UCSD-AML1 (cell line): Measurements from ENCODE around the gene SS18L1.

ENCODE experiments used
- DNase-seq: peaks from one replicate; lab custom pipeline; 2025; ENCODE audit not compliant: unreplicated experiment; lab: John Stamatoyannopoulos, UW

Gene SS18L1

DNA sequence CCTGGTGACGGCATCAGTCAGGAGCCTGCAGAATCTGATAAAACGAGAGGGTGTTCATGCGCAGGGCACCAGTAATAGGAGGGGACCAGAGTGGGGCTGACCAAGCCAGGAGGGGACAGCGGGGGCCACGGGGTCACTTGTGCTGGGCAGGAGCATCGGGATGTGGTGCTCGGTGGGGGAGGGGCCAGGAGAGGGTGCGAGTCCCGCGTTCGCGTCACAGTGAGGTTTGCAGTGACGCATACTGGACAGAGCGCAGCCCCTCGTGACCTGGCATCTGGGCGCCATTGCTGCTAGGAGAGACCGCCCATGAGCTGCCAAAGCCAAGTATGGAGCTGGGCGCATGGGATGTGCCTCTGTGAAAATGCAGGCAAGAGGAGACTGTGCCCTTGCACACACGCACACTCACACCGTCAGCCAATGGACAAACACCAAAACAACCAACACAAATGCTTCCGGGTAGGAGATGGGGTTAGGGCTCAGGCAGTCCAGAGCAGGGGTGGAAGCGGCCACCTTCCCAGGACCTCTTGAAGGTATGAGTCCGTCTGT is 25.4 kb downstream of the SS18L1 start:
- no peak for DNase-seq

DNA sequence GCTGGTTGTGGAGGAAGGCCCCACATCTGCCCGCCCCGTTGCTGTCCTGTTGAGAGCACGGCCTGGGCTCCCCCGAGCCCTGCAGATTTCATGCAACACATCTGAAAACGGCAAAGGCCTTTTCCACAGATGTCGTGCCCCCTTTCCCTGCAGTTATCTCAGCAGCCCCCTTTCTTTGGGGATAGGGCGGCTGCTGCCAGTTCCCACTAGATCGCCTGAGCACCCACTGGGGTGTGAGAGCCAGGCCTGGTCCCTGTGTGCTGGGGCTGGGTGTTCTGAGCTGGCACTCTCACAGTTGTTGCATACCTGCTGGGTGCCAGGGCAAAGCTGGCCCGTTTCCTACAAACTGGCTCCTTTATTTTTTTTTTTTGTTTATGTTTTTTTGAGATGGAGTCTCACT is 27.0 kb downstream of the SS18L1 start:
- DNase-seq, result no peak

DNA sequence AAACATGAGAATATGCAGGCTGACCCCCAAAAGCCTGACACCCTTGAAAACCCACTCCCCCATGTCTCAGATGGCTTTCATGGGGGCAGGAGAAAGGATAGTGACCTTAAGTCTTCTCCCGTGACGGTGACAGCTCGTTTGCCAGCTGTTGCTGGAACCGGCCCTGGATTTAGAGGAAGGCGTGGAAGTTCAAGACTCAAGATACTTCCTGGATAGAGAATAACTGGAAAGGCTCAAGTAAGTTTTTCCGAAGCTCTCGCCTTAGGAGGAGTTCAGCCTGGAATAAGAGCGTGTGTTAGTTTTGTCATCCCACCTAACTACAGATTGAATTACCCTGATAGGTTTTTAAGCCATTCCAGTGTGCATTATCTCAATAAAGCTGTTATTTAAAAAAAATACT is 27.7 kb downstream of the SS18L1 start:
- DNase-seq, result no peak

DNA sequence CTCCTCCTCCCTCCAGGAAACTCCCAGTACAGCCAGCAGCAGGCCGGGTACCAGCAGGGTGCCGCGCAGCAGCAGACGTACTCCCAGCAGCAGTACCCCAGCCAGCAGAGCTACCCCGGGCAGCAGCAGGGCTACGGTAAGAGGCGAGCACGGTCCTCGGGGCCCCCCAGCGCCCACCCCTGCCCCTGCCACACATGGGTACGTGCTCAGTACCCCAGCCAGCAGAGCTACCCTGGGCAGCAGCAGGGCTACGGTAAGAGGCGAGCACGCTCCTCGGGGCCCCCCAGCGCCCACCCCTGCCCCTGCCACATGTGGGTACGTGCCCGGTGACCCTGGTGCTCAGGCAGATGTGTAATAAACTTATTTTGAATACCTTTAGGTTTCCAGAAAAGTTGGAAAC is 29.1 kb downstream of the SS18L1 start:
- no peak for DNase-seq

DNA sequence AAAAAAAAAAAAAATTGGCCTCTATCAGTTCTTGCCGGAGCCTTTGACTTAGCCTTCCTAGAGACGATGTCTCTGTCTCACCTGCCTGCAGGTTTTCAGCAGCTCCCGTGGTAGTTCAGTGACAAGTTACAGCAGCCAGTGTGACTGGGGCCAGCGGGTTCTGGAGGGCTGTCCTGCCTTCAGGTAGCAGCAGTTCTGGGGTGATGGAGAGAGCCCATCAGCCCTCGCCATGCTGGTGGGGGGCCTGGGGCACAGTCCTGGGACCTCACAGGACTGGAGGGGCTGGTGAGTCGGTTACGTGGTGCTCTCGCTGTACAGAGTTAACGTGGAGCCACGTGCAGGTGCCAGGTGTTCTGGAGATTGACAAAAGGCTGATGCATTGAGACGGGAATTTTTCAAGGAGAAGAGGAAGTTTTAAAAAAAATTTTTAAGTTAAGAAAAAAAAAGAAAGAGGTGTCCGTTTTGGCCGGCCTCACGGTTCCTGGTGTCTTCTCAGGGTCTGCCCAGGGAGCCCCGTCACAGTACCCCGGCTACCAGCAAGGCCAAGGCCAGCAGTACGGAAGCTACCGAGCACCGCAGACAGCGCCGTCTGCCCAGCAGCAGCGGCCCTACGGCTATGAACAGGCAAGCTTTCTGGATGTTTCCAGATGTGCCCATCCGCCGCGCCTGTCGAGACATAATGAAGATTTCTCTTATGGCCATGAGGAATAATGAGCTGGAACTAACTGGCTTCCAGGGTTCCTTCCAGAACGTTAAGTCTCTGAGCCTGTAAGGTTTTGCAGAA is 30.6 kb downstream of the SS18L1 start:
- DNase-seq, result no peak

DNA sequence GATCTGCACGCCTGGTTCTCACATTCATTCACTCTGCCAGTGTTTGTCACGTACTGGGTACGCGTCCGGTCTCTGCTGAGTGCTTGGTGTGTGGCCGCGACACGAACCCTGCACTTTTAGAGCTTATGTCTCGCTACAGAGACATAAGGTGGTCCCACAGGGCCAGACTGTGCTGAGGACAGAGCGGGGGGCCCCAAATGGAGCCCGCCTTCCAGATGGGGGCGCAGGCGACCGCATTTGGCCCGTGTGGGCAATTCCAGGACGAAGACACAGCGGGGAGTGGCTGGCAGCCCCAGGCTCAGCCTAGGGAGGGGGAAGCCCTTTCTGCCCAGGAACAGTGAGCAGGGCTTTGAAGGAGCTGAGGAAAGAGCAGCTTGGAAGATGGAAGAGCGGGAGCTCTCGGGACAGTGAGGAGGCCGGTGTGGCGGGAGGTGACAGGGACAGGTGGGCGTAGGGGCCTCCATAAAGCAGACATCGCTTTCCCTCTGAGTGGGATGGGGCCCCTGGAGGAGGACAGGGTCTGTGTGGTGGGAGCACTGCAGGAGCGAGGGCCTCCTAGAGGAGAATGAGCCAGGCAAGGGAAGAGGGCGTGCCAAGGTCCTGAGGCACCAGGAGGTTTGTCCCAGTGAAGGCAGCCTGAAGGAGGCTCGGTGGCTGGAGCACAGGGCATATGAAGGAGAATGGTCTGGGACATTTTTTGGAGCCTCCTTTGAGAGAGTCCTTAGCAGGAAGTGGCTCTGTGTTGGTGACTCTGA is 31.5 kb downstream of the SS18L1 start:
- no peak for DNase-seq

DNA sequence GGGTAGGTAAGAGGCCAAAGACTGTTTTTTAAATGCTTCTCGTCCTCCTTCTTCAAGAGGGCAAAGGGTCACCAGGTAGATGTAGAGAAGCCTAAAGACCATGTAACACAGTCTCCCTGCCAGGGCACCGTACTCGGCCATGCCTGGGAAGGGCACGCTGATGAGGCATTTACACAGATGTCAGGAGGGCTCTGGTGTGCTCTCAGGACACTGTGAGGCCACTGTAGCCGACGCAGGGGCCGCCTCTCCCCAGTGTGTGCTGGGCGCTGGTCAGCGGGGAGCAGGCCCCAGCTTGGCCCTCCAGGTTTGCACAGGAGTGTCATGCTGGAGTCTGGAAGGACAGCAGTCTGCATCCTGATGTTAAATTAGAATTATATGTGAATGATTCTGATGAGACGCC is 32.1 kb downstream of the SS18L1 start:
- no peak for DNase-seq

DNA sequence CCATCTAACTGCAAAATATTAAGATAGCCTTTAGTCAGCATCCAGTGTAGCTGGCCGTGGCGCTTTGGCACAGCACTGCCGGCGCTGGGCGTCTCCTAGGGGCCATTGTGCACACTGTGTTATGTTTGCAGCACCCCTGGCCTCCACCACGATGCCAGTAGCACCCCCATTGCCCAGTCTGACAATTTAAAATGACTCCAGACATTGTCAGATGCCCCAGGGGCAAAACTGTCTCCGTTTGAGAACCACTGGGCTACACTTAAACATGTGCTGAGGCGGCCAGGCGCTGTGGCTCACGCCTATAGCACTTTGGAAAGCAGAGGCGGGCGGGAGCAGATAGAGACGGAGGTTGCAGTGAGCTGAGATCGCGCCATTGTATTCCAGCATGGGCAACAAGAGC is 33.3 kb downstream of the SS18L1 start:
- no peak for DNase-seq

DNA sequence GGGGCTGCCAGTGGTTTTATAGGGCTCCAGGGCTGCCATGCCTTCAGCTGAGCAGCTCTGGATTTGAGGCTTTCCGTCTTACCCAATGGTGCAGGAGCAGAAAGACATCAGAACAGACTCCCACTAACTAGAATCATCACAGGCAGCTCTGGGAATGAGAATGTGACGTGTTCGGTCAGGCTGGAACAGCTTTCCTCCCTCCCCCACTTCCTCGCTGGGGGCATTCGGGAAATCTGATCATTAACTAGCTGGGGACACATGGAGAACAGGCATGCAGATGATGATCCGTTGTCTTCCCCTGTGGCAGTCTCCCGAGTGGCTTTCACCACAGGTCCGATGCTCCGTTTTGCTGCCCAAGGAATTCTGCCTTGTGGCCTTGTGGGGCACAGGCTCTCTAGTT is 33.7 kb downstream of the SS18L1 start:
- DNase-seq, result no peak

DNA sequence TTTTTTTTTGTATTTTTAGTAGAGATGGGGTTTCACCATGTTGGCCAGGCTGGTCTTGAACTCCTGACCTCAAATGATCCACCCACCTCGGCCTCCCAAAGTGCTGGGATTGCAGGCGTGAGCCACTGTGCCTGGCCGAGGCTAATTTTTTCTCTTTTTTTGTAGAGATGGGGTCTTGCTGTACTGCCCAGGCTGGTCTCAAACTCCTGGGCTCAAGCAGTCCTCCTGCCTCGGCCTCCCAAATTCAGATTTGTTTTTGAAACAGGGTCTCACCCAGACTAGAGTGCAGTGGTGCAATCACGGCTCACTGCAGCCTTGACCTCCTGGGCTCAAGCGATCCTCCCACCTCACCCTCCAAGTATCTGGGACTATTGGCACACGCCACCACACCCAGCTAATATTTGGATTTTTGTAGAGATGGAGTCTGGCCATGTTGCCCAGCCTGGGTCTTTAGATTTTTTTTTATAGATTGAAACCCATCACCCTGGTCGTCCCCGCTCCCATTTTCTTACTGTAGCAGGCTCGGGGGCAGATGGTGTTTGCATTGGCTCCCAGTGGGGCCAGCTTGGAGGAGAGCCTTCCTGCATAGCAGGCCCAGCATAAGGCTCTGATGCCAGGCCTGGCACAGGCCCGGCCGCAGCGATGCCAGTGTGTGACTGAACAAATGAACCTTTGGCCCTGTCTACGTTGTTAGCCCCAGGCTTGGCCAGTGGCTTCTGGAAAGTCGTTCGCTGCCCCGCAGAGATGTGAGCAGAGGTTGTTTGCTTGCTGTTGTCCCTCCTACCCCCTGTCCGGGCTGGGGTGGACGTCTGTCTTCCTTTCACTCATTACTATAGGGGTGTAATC is 35.0 kb downstream of the SS18L1 start:
- DNase-seq, result no peak

DNA sequence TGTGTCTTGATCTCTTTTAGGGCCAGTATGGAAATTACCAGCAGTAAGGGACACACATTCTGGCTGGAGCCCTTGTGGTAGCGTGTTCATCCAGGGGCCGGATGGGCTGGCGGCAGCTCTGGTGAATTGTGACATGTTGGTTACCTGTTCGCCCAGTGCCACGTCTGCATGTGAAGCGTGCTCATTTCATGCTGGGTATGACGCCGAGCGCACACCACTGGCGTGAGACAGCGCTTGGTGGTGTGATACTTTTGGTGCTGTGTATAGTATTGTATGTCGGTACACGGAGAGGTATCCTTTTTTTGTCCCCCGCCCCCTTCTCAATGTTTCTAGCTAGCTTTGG is 35.6 kb downstream of the SS18L1 start:
- no peak for DNase-seq

DNA sequence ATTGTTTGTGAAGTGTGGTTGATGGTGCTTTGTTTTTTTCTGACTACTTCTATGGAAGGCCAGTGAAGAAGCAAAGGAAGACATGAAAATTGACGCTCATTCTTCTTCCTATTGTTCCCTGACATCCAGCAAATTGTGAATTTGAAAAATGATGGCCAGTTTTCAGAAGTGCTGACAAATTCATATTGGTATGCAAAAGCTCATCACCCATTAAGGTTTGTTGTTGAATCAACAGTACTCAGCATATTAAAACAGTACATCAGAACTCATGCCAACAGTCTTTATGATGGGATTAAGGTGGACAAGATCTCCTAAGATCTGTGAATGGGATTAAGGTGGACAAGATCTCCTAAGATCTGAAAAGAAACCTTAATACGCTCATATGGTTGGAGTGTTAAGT is 38.2 kb downstream of the SS18L1 start:
- no peak for DNase-seq

DNA sequence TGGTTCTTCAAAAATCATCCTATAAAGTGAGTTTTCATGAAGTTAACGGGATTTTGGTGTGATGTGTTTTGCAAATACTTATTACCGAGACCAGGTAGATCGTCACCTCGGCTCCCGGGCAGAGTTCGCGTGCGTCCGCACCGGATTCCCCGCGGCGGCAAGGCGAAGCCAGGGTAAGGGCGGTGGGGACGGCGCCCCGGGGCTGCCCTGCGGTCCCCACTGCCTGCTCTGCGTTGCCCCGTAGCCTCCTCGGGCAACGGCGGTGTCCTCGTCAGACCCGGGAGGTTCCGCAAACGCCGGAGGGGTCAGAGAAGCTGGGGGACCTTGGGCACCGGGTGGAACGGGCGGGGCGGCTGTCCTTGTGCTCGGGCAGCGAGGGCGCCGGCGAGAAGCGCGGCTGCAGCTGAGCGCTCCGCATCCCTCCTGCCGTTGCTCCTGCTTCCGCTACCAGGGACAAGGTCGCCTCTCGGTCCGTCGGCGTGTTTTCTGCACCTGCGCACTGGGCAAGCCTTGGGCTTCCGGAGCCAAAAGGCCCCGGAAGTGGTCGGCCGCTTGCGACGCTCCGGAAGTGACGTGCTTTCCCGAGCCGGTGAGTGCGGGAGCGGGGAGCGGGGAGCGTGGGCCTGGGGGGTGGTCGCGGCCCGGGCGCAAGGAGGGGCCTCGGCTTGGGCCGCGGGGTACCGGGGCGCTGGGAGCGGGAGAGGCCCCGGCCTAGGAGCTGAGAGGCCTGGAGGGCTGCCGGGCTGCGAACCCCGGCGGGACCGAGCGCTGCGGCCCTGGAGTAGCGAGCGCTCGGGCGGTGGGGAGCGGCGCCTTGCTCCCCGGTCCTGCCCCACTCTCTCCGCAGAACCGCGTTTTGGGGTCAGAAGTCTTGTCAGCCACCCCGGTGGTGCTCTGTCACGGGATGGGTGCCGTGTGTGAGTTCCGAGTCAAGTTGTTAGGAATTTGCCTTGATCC is 39.2 kb downstream of the SS18L1 start, which contains the start of gene MTG2:
Gene MTG2 (plus strand): TSS at position 560 of the 957 bp plus-strand sequence. CDS start 10,393 bp downstream, outside the sequence.
- DNase-seq, result peak; percentile 96

DNA sequence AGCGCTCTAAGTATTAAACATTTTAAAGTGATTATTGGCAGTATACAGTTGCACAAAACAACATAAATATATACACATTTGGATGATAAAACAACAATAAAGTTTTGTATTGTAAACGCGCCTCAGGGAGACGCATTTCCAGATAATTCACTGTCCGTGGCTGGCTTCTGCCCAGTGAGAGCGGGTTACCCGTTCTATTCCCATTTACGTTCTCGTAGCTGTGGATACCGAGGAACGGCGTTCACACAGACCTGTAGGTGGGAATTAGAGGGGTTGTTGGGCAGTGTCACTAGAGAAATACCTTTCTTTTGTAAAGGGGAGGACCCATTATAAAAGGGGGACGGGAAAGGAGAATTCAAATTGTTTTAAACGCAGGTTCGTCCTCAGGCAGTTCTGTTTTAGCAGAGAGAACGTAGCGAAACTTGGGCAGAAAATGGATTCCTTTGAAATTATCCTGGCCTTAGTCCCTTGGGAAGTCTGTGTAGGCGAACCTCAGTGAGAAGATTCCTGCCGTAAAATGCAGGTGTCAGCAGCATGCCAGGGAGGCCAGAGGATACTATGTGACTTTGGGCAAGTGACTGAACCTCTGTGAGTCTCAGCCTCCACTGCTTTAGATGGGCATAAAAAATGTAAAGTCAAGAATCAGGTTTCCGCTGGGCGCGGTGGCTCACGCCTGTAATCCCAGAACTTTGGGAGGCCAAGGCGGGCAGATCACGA is 40.0 kb downstream of the SS18L1 start:
- DNase-seq, result no peak

DNA sequence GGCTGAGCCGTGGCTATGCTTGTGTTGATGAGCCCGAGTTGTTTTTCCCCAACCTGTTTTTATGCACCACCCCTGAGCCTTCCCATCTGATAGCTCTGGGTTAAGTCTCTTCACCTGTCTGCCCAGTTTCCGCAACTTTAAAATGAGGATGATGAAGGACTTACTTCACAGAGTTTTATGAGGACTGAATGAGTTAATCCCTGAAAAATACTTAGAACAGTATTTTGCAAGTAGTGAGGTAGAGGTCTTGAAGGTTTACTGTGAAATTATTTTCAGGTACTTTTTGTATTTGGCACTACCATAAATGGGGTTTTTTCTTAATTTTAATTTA is 42.5 kb downstream of the SS18L1 start:
- DNase-seq, result no peak

DNA sequence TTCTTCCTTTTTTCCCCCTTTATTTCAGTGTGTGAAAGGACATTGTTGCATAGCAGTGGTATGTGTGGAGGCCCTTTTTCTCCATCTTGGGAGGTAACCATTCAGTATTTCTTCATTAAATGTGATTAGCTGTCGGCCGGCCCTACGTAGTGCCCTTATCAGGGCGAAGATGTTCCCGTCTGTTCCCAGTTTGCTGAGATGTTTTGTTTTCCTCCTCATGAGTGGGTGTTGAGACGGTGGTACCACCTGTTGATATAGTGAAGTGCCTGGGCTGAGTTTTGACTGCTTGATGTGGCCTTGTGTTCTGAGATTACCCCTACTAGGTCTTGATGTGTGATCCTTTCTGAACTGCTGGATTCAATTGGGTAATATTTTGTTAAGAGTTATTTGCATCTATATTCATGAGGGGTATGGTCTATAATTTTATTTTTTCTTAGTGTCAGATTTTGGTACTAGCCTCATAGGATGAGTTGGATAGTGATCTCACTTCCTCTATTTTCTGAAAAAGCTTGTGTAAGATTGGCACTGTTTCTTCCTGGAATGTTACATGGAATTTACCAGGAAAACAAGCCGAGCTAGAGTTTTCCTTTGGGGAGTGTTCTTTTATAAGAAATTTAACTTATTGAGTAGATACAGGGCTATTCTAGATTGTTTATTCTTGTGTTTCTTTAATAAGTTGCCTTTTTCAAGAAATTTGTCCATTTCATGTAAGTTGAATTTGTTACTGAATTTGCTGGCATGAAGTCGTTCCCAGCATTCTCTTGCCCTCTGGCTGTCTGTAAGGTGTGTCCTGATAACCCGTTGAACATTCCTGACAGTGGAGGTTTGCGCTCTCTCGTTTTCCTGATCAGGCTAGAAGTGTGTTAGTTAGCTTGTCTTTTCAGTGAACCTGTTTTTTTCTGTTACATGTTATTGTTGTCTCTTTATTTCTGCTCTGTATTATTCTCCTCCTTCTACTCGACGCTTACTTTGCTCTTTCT is 43.6 kb downstream of the SS18L1 start:
- DNase-seq, result no peak

DNA sequence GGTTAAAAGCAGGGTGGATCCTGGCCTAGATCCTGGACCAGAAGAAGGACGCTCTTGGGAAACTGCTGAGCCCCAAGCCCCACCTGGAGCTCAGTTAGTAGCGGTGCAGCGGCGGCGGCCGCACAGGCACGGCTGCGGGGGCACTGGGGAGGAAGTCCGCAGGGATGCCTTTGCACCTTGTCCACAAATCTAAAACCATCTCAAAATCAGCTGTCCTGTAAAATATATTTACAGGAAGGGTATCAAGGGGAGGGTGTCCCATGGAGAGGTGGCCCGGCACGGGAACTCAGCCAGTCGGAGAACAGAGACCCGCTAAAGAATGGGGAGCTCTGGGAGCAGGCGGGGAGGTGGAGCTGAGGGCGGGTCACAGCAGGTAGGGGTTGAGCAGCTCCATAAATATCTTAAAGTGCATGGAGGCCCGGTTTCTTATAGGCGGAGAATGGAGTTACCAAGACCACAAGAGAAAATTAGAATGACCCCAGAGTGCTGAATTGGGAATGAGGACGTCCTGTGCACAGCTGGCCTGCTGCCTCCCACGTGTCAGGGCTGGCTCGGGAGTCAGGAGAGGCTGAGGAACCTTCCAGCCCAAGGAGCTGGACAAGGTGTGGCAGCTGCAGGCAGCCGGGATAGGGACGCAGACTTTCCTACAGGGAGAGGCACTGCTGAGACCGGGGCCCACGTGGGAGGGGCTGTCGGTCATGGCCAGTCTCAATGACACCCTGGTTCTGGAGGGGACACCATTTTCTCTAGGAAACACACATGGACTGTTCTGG is 47.3 kb downstream of the SS18L1 start:
- DNase-seq, result no peak
